ENCODE data around the gene CHST8.
A peak's percentile ranks its signal among the peaks of the same experiment; 100 is the strongest.

Gene CHST8

DNA sequence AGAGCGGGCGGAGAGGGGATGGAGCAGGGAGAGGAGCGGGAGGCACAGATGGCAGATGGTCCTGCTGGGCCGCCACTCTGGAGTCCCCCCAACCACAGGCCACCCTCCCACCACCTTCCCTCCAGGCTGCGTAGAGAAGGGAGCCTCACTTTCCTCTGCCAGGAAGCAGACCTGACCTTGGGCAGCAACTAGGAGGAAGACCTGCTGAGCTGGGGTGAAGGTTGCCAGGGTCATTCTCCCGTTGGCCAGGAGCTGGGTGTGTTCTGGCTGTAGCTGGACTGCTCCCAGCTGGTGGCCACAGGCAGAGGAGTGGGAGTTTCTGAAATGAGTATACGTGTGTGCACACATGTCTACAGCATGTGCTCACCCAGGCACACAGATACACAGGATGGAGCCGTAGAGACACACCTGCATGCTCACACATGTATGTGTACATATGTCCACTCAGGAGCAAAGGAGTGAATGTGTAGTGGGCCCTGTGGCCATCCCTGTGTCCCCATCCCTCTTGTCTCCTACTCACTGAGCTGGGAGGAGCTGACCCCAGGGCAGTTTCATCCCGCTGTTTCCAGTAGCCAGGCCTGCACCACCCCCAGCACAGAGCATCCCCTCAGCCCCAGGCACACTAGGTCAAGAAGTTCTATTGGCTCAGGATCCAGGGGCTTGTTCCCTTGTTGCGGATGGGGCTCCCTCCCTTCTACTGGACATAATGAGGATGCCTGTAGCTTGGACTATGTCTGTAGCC, 53.0 kb downstream of the CHST8 start:
- DNase-seq: peak; percentile 58

DNA sequence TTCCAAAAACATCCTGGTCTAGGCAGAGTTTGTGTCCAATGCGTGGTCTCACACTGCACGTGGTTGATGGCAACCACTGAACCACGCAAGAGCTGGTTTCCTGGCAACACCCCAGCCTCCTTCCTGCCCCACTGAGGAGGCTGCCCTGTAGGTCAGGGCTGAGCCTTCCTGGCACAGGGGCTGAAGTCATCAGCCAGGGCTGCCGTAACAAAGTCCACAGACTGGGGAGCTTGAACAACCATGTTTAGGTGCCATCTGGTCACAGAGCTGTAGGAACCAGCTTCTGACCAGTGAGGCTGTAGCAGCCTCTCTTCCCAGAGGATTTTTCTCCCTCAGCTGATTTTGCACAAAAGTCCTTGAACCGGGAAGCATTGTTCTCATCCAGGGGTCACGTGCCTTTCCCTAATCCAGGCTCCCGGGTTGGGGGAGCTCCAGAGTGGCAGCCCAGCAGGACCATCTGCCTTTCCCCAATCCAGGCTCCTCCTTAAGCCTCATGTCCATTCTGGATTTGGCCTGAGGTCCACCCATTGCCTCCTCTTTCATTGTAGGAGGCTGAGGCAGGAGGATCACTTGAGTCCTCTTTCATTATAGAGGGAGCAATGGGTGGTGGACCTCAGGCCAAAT, 53.9 kb downstream of the CHST8 start:
- no peak for DNase-seq

DNA sequence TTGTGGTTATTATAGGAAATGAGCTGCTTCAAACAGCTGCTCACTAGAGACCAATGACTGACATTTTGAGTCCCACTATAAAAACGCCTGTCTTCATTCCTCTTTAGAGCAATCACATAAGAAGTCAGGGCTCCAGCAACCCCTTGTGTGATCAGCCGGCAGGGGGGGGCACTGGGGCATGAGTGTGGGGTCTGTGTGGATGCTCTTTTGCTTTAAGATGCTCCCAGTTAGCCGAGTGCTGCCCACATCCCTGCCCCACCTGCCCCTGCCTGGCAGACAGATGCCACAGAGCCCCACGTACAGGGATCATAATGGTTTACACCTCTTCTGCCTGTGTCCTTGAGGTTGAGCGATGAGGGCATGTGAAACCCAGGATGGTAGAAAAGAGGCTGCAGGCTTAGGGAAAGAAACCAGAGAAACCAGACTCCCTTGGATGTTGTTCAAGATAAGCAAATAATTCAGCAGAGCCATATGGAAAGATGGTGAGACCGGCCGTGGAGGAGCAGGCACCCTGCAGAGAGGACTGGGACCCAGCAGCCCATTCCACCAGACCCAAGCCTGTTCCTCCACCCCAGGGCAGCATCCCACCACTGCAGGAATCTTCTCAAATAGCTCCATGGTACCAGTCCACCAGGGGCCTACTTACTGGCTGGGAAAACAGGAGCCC, 55.4 kb downstream of the CHST8 start:
- no peak for DNase-seq

DNA sequence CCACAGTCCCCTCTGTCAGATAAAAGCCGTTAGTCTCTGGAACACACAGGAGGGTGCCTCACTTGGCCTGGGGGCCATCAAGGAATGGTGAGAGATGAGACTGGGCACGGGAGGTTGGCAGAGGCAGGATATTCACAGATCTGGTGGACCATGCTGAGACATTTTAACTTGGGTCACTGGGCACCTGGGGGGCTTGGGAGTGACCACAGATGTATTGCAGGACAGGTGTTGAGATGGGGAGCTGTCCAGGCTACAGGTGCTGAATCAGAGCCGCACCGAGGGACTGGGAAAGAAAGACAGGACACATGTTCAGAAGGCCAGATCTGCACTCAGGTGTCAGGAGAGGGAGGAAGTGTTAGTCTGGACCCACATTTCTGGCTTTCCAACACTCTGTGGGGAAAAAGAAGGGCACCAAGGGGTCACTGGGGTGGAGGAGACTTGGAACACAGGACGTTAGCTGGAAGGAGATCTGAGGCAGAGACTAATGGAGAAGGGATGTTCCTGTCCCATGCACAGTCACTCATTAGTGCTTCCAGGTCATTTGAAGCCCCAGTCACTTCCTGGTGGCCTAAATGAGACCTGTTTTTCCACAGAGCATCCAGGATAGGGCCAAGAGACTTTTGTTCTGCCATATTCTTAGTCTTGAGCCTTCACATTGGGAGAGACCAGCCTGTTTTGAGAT, 56.1 kb downstream of the CHST8 start:
- DNase-seq: no peak

DNA sequence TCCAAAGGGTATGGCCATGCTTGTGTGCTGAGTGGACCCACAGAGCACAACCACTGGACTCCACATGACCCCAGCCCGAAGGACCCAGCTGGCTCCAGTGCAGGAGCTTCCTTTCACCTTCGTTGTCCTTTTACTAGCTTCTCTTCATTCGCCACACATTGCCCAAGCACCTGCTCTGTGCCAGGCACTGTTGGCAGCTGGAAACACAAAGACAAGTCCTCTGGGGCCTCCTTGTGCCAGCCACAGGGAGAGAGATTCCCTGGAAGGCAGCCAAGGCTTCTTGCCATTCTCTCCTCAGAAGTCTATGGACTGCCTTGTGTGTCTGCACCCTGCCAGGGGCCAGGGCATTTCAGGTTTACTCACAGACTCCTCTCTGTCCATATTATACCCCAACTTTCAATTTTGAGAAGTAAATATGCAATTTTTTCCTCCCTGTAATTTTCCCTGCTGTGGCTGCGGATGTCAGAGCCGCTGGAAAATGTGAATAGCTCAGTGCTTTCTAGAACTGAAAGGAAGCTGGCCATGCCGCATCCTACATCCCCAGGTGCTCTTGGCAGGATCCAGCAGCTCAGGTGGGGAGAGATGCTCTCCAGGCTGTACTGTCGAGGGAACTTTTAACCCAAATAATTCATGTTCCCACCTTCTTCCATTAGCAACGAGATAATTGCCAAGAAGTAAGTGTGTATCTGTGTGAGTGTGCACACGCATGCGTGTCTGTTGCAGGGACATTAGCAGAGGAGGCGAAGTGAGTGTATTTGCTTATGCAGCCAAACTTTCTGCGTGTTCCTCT, 57.2 kb downstream of the CHST8 start:
- DNase-seq: no peak

DNA sequence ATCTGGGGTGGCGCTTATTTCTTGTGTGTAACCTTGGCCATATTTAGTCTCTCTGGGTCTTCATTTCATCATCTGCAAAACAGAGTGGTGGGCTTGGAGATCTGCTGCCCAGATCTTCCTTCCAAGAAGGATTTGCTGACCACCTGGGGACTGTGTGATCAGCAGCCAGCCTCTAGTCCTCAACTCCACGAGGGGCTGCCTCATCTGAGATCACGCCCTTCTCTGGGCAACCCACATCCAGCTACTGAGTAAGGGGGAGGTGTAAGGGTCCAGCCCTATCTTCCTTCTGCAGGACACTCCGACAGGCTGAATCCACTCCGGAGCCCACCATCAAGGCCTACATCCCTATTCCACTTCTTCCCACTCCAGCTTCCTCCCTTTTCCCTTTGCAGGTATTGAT, 57.9 kb downstream of the CHST8 start:
- no peak for DNase-seq

DNA sequence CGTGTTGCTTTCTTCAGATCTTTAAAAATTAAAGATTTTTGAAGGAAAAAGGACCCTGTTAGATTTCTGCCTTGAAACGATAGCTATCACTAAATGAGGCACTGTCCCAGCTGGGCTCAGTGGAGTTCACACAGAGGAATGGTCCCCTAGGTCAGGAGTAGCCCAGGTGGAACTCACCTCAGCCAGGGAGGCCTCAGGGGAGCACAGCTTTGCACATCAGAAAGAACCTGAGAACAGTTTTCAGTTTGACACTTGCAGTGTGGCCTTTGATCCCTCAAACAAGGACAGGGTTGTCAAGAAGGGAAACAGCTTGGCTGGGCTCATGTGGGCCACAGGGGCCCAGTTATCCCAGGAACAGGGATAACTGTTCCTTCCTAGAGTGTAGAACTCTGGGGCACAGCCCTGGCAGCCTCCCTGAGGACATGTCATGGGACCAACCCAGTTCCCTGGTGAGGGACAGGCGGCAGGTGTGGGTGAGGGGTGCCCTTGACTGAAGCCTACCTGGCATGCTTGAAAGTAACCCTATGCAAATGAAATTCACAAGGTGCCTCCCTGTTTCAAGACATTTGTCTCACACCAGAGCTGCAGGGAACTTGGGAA, 59.4 kb downstream of the CHST8 start:
- no peak for DNase-seq

DNA sequence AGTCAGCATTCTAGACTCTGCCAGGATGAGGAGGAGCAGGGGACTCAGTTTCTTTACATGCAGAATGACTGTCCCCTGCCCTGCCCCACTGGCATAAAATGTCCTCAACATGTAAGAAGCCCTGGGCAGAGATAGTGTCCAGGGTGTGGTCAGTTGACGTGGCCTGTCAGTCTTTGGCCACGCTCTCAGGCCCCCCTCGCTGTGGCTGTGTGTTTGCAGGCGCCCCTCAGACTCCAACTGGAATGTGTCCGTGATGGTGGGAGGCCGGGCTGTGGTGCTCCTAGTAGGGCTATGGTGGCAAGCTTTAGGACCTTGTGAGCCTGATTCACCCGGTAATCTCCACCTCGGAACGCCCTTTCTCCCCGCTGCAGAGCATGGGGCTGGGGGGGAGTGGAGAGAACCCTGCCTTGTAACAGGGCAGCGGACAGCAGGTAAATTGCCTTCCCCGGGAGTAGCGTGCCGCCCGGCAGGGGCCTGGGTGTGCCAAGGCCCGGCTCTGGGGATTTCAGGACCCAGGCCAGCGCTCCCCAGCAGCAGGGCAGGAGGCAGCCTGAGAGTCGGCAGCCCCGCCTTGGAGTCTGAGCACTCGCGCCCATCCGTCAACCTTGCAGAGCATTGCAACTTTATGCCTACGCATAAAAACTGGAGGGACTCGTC, 62.3 kb downstream of the CHST8 start:
- DNase-seq: no peak

DNA sequence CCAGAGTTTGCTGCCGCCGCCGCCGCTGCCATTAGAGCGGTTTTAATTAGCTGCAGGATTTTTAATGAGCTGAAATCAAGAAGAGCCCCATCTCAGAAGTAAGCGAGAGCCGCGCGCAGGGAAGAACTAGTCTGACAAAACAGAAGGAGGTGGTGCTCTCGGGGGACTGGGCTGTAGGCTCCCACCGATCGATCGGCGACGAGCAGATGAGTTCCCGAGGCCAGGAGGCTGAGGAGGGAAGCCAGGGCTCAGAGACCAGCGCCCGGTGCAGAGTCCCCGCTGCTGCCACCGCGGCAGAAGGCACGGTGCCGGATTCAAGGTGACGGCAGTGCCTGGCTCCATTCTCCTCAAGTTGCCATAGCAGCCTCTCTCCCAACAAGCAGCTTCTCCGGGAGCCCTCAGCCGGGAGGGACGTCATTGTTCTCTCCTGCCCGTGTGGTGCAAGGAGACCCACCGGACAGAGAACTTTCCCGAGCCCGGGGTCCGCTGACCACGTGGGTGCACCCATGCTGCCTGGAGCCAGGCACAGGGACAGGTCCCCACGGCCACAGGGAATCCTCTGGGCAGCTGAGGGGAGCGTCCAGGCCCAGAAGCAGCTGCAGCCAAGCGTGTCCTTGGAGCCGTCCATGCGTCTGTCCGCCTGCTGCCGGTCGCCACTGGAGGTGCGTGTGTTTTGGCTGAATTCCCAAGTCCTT, 62.9 kb downstream of the CHST8 start:
- peak; percentile 85 for DNase-seq

DNA sequence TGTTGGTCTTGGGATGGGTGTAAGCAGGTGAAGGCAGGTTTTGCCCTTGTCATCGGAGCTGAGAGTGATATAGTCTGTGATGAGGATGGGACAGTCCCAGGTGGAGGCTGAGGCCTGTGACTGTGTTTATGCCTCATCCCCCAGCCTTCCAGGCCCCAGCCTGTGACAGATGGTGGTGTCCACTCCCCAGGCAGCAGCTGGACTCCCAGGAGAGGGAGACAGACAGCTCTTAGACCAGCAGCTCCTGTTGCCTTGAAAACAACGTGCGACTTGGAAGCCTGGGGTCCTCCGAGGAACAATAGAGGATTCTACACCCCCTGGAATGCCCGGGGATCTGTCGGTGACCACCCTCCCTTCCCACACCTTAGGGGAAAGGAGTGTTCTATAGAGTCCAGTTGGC, 63.8 kb downstream of the CHST8 start:
- DNase-seq: peak; percentile 72

DNA sequence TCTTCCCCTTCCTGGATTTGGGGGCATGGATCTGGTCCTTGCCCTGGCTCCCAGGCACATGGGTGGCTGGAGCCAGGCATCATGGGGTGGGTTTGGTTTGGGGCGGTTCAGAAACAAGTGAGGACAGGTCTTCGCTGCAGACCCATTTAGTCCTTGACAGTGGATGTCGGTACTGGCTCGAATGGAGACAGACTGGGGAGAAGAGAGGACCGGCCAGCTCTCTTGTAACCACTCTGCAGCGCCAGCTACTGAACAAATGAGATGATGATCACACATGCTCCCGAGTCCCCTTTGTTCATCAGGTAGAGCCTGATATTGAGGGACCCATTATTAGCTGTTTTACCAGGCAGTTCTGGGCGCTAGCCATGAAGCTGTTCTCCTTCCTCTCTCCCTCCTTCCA, 64.5 kb downstream of the CHST8 start:
- no peak for DNase-seq

DNA sequence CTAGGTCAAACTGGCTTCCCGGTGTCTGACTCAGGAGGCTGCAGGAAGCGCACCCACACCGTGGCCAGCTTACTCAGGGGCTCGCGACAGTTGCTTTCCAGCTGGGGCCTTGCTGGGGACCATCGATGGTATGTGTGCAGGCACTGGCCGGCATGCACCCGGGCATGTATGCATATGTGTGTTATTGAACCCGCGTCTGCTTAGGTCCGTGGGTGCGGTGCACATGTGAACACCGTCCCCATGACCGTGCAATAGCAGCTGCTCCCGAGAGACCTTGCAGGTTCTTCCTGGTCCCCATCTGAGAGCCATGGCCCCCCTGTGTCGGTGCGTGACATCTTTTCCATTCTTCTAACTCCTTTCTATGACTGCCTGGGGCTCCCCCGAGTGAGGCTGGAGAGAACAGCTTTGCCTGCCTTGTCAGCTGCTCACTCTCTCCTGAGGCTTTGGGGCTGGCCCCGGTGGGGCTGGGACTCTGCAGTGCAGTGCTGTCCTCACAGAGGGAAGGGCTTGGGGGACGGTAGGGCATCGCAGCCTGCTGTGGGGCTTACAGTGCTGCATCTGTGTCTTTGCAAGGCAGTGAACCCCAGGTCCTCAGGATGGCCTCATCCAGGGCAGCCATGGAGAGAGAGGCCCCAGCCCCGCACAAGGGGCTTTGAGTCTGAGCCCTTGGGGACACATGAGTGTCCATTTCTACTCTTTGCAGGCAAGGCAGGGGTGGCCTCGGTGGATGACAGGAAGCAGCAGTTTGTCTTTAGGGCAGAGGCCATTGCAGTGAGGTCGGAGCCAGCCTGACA, 65.1 kb downstream of the CHST8 start:
- DNase-seq: peak; percentile 52

DNA sequence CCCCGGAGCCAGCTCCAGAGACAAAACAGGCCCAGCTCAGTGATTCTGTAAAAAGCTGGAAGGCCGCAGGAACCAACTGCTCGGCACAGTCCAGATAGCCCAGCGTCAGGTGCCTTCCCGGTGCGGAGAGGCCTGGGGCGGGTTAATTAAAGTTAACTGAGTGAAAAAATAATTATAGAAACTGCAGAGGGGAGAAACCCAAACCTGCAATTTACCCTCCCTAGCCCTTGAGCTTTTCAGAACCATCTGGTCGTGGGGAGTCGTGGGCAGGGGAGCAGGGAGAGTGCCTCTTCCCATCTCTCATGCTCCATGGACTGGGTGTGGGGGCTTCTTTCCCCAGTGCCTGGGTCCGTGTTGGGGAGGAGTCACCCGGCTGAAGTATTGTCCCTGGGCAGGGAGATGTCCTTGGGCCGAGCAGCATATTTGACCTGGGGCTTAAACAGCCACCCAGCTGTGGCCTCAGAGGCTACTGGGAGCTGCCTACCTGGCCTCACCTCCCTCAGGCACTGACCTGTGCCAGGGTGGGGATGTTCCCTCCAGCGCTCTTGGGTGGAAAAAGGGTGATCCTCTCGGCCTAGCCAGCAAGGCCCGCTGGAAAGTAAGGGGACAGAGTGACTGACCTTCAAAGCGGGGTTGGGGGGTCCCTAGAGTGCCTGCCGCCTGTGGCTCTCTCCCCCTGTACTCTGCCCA, 65.9 kb downstream of the CHST8 start:
- DNase-seq: no peak

DNA sequence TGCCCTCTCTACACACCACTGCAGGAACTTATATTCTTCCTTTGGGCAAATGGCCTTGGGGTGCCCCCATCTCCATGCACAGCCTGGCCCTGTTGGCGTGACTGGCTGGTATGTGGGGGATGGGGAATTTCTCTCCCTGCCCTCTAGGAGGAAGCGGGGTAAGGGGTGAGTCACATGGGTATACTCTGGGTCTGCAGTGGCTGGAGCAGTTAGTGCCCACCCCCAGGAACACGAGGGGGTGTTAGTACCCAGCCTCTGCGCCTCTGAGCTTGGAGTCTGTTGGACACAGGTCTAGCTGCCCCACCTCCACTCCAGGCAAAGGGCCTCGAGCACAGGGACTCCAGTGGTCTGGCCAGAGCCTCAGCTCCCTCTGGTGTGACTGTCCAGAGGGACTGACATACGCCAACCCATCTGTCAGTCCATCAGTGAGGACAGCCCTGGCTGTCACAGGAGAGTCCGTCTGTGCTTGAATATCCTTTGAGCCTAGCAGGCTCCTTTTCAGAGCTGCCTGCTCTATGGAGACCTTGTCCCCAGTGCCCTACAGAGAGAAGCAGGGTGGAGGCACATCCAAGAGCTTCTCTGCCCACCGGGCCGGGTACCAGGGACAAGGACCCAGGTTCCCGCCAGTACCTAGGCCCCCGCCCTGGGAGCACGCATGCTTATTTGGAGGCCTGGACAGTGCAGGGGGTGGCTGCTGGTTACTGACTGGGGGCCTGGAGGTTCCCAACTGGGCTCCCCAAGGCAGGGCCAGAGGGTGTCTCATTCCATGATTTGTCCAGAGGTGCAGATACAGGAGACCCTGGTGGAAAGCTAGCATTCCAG, 66.6 kb downstream of the CHST8 start:
- no peak for DNase-seq

DNA sequence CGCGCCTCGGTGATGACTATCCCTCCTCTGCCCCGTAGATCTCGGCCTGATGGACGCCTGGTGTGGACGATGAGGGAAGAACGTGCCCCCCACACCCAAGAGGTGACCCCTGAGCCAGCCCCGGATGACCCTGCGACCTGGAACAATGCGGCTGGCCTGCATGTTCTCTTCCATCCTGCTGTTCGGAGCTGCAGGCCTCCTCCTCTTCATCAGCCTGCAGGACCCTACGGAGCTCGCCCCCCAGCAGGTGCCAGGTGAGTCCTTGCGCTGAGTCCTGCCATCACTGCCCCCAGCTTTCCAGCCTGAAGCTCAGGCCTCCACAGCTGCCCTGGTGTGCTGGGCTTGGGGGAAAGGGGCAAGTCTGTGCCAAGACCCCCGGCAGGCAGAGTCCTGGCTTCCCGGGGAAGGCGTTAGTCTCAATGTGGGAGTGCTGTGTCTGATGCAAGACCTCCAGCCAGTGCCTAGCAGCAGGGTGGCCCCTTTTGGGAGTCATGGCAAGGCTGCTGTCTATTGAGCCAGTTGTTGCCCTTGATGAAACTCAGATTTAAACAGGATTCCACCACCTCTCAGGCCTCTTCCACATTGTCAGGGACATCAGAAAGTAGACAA, 67.5 kb downstream of the CHST8 start:
- DNase-seq: no peak

DNA sequence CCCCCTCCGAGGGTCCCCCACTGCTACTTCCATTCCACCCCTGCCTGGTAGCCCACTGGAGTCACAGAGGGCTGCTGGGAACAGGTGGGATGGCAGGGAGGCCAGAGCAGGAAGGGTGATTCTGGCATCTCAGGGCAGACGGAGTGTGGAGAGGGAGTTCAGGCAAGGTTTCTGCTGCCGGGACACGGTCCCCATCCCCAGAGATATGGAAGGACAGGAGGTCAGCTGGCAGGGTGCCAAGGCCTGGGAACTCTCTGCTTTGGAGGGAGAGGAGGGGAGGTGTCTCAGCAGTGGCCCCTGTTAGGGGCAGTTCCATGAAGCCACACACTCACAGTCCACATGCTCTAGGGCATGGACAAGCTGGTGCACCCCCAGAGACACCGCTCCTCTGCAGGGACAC, 68.1 kb downstream of the CHST8 start:
- DNase-seq: no peak

DNA sequence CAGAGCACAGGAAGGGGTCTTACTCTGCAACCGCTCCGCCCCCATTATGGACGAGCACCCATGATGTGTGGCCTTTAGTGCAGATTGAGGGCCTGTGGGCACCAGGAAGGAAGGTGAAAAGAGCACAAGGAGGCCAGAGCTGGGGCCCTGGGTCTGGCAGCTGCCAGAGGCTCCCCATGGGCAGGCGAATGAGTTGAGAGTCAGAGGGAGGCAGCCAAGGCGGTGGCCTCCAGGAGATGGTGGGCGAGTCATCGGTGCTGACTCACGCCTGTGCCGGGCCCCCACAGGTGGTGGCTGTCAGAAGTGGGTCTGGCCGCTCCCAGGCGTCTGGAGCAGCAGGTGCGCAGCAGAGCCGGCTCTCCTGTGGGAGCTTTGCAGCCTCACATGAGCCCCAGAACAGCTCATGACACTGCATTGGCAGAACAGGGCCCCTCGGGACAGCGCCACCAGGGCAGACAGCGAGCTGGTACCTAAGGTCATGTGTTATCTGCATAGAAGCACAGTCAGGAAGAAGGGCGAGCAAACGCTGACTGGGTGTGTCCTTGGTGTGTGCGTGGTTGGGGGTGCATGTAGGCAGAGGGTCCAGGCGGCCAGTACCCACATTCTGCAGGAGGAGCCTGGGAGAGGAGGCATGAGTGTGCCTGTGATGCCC, 68.8 kb downstream of the CHST8 start:
- DNase-seq: no peak

DNA sequence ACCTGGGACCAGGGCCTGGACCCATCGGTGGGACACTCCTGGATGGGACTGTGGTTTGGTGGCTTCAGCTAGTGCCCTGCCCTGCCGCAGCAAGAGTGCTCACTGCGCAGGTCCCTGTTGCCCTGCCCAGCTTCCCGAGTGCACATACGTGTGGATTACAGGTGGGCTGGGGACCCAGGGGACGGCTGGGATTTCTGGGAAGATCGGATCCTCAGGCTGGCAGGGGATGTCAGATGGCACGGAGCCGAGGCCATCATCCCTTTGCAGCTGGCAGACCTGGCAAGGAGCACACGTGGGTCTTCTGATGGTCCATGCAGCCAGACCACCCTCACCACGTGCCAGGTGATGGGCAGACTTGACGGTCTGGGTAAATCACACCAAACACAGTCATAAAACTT, 69.3 kb downstream of the CHST8 start:
- DNase-seq: no peak
